Measurements from ENCODE around the gene NOC4L. TPM values are rescaled to one million over a fixed set of nuclear protein-coding genes. Genes with fewer than 3 reads are reported as not detected.

Gene NOC4L
- total RNA-seq, 2 experiments from 2014 or later = 32.8 to 34.4 TPM

DNA sequence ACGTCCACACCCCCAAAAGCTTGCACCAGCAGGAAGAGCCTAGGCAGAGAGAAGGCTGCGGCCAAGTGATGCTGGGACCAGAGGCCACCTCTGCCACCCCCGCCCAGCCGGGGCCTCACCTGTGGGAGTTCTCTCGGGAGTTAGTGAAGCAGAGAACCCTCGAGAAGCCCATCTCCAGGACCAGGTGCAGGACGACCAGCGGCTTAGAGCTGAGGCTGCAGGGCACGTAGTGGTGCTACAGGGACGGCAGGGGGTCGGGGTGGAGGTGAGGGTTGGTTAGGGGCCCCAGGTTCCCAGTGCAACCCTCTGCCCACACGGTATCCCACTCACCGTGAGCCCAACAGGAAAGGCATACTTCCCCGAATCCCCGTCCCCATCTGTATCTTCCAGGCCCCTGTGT, 3.8 kb upstream of the NOC4L start:
- Mint-ChIP-seq H3K27me3 (ENCODE audit: low read depth) (no peaks in the 10 kb centered on the region), H3K4me3 (no peak overlapping the region), H3K27ac (no peak overlapping the region), H3K9me3 (ENCODE audit: insufficient read depth) (no peaks in the 10 kb centered on the region), H3K36me3 (ENCODE audit: low read depth) (peaks cover 25% of the 10 kb centered on the region), H3K4me1 (ENCODE audit: low read depth) (peaks cover 19% of the 10 kb centered on the region)
- DNase-seq (no peak), ATAC-seq (no peak)
- ChIA-PET CTCF (interaction anchor here (1.4 kb wide), 1 partner anchor 275 kb away, joined by 3 read pairs; no protein-coding TSS in a partner anchor), POLR2A (no interaction called here)

GRCh38 chr12:132140918-132141841, 3.1 kb upstream of the NOC4L start:
- POLR2A ChIA-PET = interaction anchor here (1.7 kb wide), 1 partner anchor 56 kb away, joined by 4 read pairs; no protein-coding TSS in a partner anchor
- Mint-ChIP-seq H3K36me3 (ENCODE audit: low read depth) (peaks cover 26% of the 10 kb centered on the region), H3K27ac (no peak overlapping the region), H3K4me1 (ENCODE audit: low read depth) (peaks cover 26% of the 10 kb centered on the region), H3K27me3 (ENCODE audit: low read depth) (no peaks in the 10 kb centered on the region), H3K9me3 (ENCODE audit: insufficient read depth) (no peaks in the 10 kb centered on the region), H3K4me3 (no peak overlapping the region)
- ATAC-seq (no peak), DNase-seq (no peak)
- CTCF ChIA-PET = interaction anchor here (1.4 kb wide), 1 partner anchor 274 kb away, joined by 3 read pairs; no protein-coding TSS in a partner anchor

DNA sequence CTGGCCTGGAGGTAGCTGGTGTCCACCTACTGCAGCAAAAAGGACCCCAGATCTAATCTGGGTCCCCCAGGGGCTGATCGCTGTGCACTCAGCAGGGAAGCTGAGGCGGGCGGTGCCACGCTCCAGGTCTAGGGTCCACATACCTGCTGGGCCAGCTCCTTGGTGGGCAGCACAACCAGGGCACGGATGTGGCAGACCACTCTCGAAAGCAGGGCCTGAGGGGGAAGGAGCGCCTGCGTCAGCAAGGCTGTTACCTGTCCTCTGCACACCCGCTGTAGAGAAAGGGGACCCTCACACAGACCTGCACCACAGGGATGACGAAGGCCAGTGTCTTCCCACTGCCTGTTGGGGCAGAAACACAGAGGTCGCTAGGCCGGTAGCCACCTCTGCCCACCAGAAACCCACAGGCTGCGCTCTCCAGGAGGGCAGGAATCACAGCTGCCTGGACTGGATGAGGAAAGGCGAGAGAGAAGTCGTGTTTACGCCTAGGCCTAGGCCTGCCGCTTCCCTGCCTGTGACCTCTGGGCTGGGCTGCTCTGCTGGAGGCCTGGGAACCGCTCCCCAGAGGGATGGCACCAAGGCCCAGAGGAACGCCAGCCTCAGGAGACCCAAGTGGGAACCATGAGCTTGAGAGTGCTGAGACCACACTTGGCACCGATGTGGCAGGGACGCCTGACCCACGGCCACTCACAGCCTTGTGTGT, 2.1 kb upstream of the NOC4L start:
- POLR2A ChIA-PET = interaction anchor here (1.7 kb wide), 1 partner anchor 57 kb away, joined by 4 read pairs; no protein-coding TSS in a partner anchor
- no peaks in the 10 kb centered on the region for H3K9me3 Mint-ChIP-seq (ENCODE audit: insufficient read depth)
- no peak for DNase-seq

GRCh38 chr12:132142679-132143335, 1.4 kb upstream of the NOC4L start:
- H3K27me3 Mint-ChIP-seq (ENCODE audit: low read depth) = no peaks in the 10 kb centered on the region
- DNase-seq (no peak), ATAC-seq (no peak)
- CTCF ChIA-PET = no interaction called here
- peaks cover 21% of the 10 kb centered on the region for H3K36me3 Mint-ChIP-seq (ENCODE audit: low read depth)
- no peaks in the 10 kb centered on the region for H3K9me3 Mint-ChIP-seq (ENCODE audit: insufficient read depth)
- peaks cover 32% of the 10 kb centered on the region for H3K4me1 Mint-ChIP-seq (ENCODE audit: low read depth)
- peak overlapping the region; percentile 76 for H3K27ac Mint-ChIP-seq
- POLR2A ChIA-PET = interaction anchor here (1.7 kb wide), 1 partner anchor 58 kb away, joined by 4 read pairs; no protein-coding TSS in a partner anchor
- peak overlapping the region; percentile 74 for H3K4me3 Mint-ChIP-seq

More for the DNA sequence above, 2.1 kb upstream of the NOC4L start:
- no peaks in the 10 kb centered on the region for H3K27me3 Mint-ChIP-seq (ENCODE audit: low read depth)
- H3K4me3 Mint-ChIP-seq = peak overlapping the region; percentile 74
- CTCF ChIA-PET = no interaction called here
- peak overlapping the region; percentile 76 for H3K27ac Mint-ChIP-seq
- ATAC-seq = no peak
- H3K4me1 Mint-ChIP-seq (ENCODE audit: low read depth) = peaks cover 32% of the 10 kb centered on the region
- peaks cover 25% of the 10 kb centered on the region for H3K36me3 Mint-ChIP-seq (ENCODE audit: low read depth)

- Mint-ChIP-seq H3K27ac (peak overlapping the region; percentile 76), H3K4me3 (peak overlapping the region; percentile 74), H3K36me3 (ENCODE audit: low read depth) (peaks cover 22% of the 10 kb centered on the region), H3K4me1 (ENCODE audit: low read depth) (peaks cover 32% of the 10 kb centered on the region), H3K27me3 (ENCODE audit: low read depth) (no peaks in the 10 kb centered on the region), H3K9me3 (ENCODE audit: insufficient read depth) (no peaks in the 10 kb centered on the region)
- ChIA-PET POLR2A (no interaction called here), CTCF (no interaction called here)
- DNase-seq = peak; percentile 47
- ATAC-seq = peak; percentile 54
These were observed 753 bp upstream of the NOC4L start for GRCh38 chr12:132143336-132144071.

DNA sequence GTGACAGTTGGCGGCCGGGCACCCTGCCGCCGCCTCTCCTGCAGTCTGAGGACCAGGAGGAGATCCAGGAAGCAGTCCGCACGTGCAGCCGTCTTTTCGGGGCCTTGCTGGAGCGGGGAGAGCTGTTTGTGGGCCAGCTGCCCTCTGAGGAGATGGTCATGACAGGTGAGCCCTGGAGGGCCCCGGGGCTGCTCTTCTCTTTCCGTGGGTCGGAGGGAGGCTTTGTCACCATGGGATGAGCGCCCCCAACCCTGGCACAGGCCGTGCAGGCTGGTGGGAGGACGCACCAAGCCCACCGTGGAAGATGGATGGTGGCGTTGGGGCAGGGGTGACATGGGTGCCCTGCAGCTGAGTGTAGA, 532 bp downstream of the NOC4L start:
- Mint-ChIP-seq H3K27ac (peak overlapping the region; percentile 92), H3K9me3 (ENCODE audit: insufficient read depth) (no peaks in the 10 kb centered on the region)
- POLR2A ChIA-PET = no interaction called here

DNA sequence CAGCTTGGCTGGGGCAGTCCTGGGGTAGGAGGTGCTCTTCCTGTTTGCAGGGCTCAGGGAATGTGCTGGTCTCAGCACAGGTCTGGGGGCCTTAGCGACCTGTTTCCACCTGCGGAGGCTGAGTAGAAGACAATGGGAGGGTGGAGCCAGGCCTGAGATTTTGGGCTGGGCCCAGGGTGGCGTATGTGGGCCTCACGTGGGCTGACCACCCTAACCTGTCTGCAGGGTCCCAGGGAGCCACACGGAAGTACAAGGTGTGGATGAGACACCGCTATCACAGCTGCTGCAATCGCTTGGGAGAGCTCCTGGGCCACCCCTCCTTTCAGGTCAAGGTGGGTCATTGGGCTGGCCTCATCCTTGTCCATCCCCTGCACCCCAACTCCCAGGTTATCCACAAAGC, 1.1 kb downstream of the NOC4L start:
- Mint-ChIP-seq H3K27me3 (ENCODE audit: low read depth) (no peaks in the 10 kb centered on the region), H3K36me3 (ENCODE audit: low read depth) (peaks cover 12% of the 10 kb centered on the region), H3K27ac (peak overlapping the region; percentile 92), H3K4me3 (peak overlapping the region; percentile 91), H3K4me1 (ENCODE audit: low read depth) (peaks cover 32% of the 10 kb centered on the region), H3K9me3 (ENCODE audit: insufficient read depth) (no peaks in the 10 kb centered on the region)
- POLR2A ChIA-PET = no interaction called here
- CTCF ChIA-PET = no interaction called here
- DNase-seq = no peak
- no peak for ATAC-seq

More for the DNA sequence above, 532 bp downstream of the NOC4L start:
- Mint-ChIP-seq H3K36me3 (ENCODE audit: low read depth) (peaks cover 15% of the 10 kb centered on the region), H3K4me3 (peak overlapping the region; percentile 91), H3K27me3 (ENCODE audit: low read depth) (no peaks in the 10 kb centered on the region), H3K4me1 (ENCODE audit: low read depth) (peaks cover 32% of the 10 kb centered on the region)
- CTCF ChIA-PET = no interaction called here
- no peak for DNase-seq
- peak; percentile 24 for ATAC-seq

GRCh38 chr12:132146098-132146497, 1.8 kb downstream of the NOC4L start:
- peak overlapping the region; percentile 92 for H3K27ac Mint-ChIP-seq
- no peaks in the 10 kb centered on the region for H3K9me3 Mint-ChIP-seq (ENCODE audit: insufficient read depth)
- H3K4me3 Mint-ChIP-seq = peak overlapping the region; percentile 91
- ATAC-seq = no peak
- H3K36me3 Mint-ChIP-seq (ENCODE audit: low read depth) = peaks cover 12% of the 10 kb centered on the region
- POLR2A ChIA-PET = interaction anchor here (0.8 kb wide), 1 partner anchor 8 kb away, joined by 3 read pairs; no protein-coding TSS in a partner anchor
- CTCF ChIA-PET = no interaction called here
- H3K27me3 Mint-ChIP-seq (ENCODE audit: low read depth) = no peaks in the 10 kb centered on the region
- DNase-seq = no peak
- peaks cover 32% of the 10 kb centered on the region for H3K4me1 Mint-ChIP-seq (ENCODE audit: low read depth)

- ChIA-PET POLR2A (interaction anchor here (0.8 kb wide), 1 partner anchor 9 kb away, joined by 3 read pairs; no protein-coding TSS in a partner anchor), CTCF (interaction anchor here (0.8 kb wide), 1 partner anchor 72 kb away, joined by 3 read pairs; no protein-coding TSS in a partner anchor)
- no peak overlapping the region for H3K27ac Mint-ChIP-seq
- DNase-seq (no peak), ATAC-seq (no peak)
- H3K9me3 Mint-ChIP-seq (ENCODE audit: insufficient read depth) = no peaks in the 10 kb centered on the region
- no peaks in the 10 kb centered on the region for H3K27me3 Mint-ChIP-seq (ENCODE audit: low read depth)
- peaks cover 12% of the 10 kb centered on the region for H3K36me3 Mint-ChIP-seq (ENCODE audit: low read depth)
- peaks cover 32% of the 10 kb centered on the region for H3K4me1 Mint-ChIP-seq (ENCODE audit: low read depth)
- H3K4me3 Mint-ChIP-seq = no peak overlapping the region
These were observed 2.6 kb downstream of the NOC4L start for GRCh38 chr12:132146772-132147422.

DNA sequence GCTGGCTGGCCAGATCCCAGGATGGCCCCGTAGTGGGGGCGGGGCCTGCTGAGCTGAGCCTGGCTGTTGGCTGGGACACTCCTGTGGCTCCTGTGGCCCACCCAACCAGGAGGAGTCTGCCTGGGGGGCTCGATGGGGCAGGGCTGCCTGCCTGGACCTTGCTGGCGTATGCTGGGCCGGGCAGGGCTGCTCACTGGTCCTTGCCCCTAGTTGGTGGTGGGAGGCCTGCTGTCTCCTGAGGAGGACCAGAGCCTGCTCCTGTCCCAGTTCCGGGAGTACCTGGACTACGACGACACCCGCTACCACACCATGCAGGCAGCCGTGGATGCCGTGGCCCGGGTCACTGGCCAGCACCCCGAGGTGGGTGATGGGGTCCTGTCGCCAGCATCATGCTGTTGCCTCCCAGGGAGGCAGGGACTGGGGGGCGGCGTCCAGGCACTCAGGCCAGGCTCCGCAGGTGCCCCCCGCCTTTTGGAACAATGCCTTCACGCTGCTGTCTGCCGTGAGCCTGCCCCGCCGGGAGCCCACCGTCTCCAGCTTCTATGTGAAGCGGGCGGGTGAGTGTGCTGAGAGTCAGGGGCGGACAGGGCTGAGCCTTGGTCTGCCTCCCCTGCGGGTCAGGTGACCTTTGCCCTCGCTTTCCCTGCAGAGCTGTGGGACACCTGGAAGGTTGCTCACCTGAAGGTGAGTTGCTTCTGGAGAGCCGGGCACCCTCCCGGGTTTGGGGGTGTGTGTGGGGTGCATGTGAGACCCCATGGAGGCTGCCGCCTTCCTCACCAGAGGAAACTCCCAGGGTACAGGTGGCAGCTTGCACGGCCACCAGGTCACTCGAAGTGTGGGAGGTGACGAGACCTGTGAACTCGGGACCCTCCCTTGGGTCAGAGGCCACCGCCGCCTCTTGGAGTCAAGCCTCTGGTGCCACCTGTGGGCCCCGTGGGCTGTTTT, 3.4 kb downstream of the NOC4L start:
- no peak overlapping the region for H3K27ac Mint-ChIP-seq
- H3K4me1 Mint-ChIP-seq (ENCODE audit: low read depth) = peaks cover 26% of the 10 kb centered on the region
- CTCF ChIA-PET = no interaction called here
- no peaks in the 10 kb centered on the region for H3K9me3 Mint-ChIP-seq (ENCODE audit: insufficient read depth)
- H3K27me3 Mint-ChIP-seq (ENCODE audit: low read depth) = no peaks in the 10 kb centered on the region
- no peak for ATAC-seq
- no peak for DNase-seq
- H3K36me3 Mint-ChIP-seq (ENCODE audit: low read depth) = peaks cover 12% of the 10 kb centered on the region
- no peak overlapping the region for H3K4me3 Mint-ChIP-seq
- POLR2A ChIA-PET = no interaction called here

All from activated CD8-positive, alpha-beta T cell treated with anti-CD3 and anti-CD28 coated beads, Interleukin-2, amount 10 ng/mL, durations not matched to agents 7 days and 5 days (primary cell).